ENCODE measurements around the gene PHLDB1. TPM values are rescaled to one million over a fixed set of nuclear protein-coding genes. Genes with fewer than 3 reads are reported as not detected.
"Not testable (repeated sequence)": the region's sequence is repeated elsewhere in the genome, so short reads cannot be mapped to it uniquely, and the experiment has no call there.

Gene PHLDB1
- total RNA-seq, 1 experiment from 2014 or later: 44.7 TPM

DNA sequence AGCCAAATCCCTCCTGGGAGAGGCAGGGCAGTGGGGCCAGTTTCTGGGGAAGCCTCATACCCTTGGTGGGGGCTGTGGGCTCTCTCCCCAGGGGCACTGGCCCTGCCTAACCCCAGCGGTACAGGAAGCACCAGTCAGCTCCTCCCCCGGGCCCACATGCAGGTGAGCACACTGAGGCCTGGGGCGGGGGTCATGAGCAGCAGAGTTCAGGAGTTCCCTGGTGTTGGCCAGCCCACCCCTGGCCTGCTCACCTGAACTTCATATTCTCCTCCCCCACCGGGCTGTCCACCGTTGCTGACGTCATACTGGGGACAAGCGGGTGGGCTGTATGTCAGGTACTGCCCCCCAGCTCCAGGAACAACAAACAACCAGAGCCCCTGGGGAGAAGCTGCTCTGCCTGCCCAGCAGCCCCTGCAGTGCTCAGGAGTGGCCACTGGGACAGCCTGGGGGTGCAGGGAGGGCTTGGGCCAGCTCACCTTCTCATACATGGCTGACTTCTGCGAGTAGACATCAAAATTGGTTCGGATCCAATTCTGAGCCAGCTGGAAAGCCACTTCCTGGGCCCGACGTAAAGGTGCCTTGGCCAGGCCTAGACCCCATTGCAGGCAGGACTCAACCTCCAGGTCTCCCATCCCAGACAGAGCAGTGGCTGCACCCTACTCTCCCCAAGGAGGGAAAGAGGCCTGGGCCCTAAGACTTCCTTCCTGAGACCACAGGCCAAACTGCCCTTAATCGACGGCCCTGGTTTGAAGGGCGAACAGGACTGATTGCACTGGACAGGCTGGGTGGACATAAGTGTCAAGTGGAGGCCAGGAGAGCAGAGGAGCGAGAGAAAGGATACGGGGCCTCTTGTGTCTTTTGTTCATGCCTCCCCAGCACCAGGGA lies 51.3 kb downstream of the PHLDB1 start:
- peak; percentile 28 for DNase-seq (ENCODE audit: low read depth)

DNA sequence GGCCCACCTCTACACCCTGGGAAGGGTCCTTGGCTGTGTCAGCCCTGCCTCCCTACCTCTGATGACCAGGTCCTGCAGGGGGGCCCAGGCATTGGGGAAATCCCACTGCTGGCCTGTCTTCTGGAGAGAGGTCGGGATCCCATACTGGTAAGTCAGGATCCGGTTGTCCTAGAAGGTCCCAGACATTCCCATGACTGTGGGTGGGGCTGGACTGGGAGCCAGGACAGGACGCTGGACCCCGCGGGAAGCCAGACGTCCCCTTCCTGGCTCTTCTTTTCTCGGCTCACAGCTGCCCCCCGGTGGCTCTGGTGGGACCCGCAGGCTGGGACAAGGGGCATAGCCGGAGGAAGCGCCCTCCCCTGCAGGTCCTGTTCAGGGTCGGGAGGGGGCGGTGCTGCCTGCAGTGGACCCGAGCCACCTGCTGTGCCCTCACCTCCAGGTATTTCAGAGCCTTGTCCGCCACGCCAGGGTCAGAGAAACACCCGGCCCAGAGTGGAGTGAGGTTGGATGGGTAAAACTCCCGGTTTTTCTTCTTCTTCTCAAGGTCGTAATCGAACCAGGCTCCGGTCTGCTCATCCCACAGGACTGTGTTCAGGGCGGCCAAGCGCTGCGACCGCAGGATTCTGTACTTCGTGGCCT lies 52.0 kb downstream of the PHLDB1 start:
- peak; percentile 88 for DNase-seq (ENCODE audit: low read depth)

DNA sequence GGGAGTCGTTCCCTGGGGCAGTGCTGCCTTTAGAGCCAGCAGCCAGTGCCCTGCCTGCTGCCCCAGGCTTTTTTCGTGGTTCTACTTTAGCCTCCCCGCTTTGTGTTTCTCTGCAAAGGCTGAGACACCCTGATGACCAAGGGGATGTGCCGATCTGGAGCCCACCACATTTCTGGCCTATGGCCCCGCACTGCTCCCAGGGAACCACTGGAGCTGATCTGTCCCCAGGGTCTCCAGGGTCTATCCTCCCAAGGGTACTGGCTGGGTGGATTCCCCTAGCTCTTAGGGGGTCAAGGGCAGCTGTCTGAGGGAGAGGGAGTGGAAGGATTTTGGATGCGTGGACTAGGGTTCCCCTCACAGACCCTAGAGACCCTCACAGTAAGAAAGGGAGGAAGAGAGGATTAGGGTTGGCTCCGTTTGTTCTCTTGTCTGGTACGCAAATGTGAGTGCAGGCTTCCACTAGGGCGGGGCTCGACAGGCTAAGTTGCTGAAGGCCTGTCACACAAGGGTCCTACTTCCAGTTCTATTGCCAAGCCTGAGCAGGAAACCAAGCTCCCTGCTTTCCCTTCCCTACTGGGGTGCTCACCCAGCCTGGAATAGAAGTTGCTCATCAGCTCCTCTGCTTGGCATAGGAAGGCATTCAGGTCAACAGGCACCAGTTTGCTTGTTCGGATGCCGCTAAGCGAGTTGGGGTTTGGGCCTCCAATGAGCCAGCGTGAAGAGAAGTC lies 52.7 kb downstream of the PHLDB1 start:
- no peak for DNase-seq (ENCODE audit: low read depth)

DNA sequence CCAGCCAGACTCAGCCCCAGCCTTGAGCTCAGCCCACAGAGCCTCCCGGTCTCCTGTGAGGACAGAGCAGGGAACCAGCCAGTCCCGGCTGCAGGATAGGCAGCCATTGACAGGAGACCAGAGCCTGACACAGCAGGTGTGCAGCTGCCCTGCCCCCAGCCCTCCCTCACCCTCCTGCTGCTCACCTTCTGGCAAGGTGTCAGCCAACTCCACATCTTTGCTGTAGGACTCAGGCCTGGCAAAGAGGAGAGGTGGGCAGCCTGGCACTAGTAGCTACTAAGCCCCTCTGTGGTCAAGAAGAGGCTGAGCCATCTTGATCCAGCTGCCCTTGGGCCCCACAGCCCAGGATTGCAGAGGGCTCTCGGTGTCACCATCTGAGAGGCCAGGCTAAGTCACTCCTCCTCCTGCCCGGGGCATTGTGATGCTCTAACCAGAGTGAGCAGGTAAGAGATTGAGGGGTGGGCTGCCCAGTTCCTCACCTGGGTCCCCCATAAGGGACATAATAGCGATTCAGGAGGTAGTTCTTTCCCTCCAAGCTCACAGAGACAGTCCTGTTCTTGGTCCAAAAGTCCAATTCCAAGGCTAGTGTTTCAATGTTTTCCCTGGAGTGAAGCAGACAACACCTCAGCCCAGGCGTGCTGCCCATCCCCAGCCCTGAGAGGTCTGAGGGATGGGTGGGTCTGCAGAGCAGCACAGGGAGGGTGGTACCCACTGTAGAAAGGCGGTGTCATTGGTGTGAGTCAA lies 53.4 kb downstream of the PHLDB1 start:
- no peak for DNase-seq (ENCODE audit: low read depth)

DNA sequence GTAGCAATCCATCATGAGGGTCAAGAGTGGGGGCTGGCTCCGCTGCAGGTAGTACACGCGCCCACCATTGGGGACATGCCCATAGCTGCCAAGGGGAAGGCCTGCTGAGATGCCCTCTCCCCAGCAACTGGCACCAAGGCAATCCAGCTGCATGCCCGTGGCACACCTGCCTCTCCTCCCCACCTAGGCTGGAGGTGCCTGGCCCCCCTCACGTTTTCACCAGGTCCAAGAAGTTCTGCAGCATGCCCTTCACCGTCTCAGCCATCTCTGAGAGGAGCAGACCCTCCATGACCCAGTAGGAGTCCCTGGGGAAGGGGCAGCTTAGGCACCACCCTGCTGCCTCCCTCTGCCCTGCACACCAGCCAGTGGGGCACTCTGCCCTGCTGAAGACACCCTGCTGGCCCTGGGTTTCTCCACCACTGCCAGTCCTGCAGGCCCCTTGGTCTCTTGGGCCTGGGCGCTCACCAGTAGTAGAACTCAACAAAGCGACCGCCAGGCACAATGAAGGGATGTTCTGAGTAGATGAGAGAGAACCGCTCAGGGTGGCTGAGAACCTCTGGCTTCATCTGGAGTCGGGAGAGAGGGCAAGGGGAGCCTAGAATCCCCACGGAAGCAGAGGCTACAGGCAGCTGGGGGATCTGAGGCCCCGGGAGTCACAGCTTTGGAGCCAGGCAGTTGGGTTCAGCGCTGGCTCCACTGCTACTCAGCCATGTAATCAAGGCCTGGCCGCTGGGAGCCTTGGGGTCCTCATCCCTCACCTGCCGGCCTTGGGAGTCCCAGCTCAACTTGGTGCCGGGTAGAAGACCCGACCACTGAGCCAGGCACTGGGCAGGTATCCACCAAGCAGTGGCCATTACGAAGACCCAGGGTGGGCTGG lies 54.2 kb downstream of the PHLDB1 start:
- no peak for DNase-seq (ENCODE audit: low read depth)

DNA sequence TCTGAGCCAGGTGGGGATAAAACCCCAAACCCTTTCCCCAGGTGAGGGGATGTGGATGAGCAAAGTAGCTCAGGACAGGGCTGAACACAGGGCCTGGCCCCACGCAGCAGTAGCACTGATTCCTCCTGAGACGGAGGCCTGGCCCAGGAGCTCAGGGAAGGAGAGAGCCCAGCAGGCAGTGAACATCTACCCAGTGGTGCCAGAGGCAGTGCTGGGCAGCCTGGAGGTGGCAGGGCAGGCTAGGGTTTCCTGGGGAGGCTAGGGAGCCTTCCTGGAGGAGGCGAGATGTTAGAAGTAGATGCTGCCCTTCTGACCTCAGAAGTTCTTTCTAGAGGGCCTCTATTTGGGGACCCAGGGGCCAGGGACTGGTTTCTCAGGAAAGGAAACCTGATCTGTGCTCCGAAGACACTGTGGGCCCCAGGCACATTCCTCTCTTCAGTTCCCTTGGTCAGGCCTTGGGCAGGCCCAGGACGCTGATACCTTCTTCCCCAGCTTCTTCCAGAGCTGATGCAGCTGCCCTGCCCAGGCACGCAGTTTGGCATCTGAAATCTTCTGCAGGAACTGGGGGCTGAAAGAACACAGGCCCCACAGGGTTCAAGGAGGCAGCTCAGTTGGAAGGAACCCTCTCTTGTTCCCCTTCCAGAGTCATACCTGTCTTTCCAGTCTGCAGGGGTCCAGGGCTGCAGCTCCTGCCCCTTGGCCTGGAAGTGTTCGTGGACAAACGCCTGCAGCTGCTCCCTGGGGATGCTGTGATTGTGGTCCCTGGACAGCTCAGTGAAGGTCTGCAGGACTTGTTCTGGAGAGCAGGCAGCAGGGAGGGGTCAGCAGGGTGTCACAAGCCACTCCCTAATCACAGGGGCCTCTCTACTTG lies 55.2 kb downstream of the PHLDB1 start:
- no peak for DNase-seq (ENCODE audit: low read depth)

DNA sequence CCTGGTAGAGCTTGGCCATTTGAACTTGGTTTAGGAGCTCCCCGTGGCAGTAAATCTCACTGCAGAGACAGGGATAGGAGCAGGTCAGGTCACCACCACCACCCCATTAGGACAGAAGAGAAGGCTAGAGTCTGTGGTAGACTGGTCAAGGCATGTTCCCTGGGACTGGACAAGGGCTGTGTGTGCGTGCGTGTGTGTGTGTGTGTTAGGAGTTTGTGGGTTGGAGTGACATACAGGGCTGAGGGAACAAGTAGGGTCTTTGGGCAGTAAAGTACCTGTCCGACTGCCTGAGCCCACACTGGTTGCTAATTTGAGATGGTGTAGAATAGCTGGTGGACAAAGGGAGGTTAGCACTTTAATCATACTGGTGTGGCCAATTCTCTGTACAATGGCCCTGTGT lies 56.0 kb downstream of the PHLDB1 start:
- DNase-seq (ENCODE audit: low read depth): no peak

DNA sequence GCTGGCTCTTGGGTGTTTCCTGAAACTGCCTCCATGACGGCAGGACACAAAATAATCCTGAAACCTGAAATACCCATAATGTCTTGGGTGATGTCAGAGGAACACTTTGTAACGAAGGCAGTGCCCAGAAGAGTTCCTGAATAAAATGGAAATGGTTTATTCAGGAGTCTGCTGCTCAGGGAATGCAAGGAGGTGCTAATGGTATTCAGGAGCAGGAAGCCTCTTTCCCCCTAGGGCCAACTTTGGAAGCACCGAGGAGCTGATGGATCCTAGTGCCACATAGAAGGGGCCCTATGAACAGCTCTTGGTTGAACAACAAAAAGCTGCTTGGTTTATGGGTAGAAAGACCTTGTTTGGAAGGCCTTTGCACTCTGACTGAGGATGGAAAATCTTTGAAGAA lies 56.5 kb downstream of the PHLDB1 start:
- DNase-seq (ENCODE audit: low read depth): no peak

DNA sequence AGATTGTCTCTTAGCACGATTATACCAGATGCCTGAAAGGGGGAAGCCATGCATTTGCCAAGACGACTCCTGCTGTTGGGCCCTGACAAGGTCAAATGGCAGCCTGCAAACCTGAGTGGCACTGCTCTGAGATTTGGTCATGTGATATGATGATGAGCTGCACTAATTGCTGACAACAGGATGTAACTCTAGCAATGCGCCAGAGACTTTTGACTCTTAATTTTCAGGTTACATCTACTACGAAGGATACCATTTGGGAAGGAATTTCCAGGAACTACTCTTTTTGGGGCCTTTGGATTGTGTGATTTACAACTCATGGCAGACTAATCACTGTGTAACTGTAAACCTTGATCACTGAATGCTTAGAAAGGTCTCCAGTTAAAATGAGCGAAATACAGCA lies 59.0 kb downstream of the PHLDB1 start:
- DNase-seq (ENCODE audit: low read depth): no peak

DNA sequence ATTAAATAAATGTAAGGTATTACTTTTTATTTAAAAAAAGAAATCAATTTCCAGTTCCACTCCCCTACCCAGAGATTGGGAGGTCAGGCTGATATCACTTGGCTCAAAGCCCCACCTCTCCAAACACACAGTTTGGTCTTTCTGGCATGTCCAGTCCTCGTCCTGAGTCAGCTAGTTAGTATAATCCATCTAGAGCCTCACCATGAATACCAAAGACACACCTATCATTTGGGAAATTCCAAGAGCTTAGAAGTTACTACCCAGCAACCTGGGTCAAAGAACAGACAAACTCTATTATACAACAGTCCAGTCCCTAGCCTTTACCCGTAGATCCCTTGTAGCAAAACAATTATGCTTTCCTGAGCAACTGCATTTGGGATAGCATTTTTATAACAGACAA lies 62.6 kb downstream of the PHLDB1 start:
- DNase-seq (ENCODE audit: low read depth): no peak

DNA sequence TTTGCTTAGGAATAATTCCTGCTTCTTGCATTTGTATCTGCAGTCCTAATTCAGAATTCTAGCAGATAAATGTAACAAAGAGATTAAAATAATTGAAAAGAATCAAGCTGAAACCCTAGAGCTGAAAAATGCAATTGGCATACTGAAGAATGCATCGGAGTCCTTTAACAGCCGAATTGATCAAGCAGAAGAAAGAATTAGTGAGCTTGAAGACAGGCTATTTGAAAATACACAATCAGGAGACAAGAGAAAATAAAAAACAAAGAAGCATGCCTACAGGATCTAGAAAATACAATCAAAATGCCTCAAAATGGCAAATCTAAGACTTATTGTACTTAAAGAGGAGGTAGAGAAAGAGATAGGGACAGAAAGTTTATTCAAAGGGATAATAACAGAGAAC lies 63.8 kb downstream of the PHLDB1 start:
- DNase-seq (ENCODE audit: low read depth): no peak

DNA sequence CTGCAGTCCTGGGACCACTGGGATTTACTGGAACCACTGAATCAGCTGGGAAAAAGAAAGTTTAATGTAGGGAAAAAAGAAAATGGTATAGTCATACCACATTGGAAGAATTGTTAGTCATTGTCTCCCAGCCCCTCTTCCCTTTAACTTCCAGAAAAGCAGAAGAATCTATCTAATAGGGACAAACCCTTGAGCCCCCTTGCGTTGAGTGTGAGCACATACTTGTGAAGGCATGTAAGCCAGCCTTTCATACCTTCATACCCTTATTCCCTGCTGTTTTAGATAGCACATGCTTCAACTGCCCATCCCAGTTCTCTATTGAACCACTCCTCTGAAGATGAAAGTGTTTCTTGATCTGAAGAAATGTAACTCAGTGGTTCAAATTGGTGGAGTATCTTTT lies 65.4 kb downstream of the PHLDB1 start:
- no peak for DNase-seq (ENCODE audit: low read depth)

DNA sequence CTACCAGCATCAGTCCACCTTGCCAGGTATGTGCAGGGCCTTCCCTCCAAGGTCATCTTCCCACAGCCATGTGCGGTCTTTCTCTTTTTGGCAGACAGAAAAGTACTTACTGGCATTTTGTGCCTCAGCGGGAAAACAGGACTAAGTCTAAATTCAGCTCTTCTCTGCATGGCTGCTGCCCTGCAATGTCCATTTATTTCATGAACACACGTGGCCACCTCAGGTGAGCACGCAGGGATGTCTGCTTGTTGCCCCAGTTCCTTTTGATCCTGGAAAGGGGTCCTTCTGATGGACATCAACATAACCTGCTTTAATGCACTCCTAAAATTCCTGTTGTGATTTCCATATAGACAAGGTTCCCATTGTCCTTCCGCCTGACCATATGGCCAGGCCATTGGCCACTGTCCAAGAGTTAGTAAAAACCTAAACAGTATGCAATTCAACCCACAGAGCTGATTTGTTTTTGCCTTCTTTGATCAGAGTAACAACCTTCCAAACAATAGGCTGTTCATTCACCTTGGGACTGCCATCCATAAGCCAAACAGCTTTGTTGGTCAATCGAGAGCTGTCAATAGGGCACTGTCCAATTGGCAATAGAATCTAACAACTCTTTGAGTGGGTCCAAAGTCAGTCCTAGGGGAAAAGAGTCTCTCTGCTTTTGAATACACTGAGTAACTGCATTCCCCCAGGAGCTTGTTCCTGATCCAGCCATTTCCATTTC lies 66.1 kb downstream of the PHLDB1 start:
- no peak for DNase-seq (ENCODE audit: low read depth)

DNA sequence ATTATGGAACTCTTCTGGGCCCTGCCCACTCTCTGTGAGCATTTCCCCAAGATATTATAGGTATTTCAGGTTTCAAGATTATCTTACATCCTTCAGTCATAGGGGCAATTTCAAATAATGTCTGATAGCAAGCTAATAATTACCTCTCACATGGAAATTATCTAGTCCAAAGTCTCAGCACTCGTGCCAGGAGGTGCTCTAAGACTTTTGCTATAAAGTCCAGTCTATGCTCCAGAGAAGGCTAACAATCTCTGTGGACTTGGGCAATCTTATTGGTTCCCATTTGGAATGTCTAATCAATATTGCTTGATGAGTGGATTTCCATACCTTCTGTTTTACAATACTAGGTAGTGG lies 66.6 kb downstream of the PHLDB1 start:
- DNase-seq (ENCODE audit: low read depth): no peak

DNA sequence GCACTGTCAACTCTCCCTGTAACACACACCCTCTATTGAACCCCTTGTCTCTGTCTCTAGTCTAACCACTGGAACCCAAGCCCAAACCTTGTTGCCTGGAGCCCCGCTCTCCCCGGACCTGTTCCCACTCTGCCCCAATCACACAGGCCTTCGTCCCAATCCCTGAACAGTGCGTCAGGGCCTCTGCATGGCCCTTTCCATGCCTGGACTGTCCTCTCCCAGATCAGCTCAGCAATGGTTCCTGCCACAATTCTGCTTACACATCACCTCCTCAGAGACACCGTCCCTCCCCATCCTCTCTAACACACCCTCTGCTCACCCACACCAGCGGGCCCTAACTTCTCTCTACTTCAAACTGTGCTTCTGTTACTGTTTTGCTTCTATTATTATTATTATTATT lies 70.6 kb downstream of the PHLDB1 start:
- no peak for DNase-seq (ENCODE audit: low read depth)

DNA sequence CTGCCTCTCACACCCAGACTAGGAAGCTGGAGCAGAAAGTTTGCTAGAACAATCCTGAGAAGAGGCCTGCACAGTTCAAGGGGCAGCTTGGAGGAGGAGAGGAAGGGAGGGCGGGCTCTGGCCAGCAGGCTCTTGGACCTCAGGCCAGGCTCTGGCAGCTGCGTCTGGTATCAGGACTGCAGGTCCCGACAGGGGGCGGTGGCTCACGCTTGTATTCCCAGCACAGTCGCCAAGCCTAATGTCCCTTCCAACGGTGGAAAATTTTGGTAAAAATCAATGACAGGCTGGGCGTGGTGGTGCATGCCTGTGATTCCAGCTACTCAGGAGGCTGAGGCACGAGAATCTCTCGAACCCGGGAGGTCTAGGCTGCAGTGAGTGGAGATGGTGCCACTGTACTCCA lies 71.5 kb downstream of the PHLDB1 start:
- not testable (repeated sequence) for DNase-seq (ENCODE audit: low read depth)

DNA sequence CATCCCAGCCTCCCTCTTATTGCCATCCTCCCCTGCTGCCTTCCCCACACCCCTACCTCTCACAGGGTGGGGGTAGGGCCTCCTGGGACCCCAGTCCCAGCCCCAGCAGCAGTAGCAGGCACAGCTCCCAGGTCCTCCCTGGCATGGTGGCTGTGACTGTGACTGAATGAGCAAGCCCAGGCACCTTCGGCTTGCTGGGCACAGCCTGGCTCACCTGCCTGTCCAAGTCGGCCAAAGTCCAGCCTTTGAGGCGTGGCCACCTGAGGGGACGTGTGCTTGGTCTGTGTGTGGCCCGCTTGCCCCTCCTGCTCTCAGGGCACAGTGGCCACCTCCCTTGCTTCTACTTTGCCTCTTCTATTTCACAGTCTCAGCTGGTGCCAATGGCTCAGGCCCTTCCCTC lies 72.1 kb downstream of the PHLDB1 start, which contains the start of gene TREH:
TREH (minus strand) TSS at position 168 of the 400 bp plus-strand sequence; CDS start at position 145, 23 bp downstream.
- DNase-seq (ENCODE audit: low read depth): no peak

DNA sequence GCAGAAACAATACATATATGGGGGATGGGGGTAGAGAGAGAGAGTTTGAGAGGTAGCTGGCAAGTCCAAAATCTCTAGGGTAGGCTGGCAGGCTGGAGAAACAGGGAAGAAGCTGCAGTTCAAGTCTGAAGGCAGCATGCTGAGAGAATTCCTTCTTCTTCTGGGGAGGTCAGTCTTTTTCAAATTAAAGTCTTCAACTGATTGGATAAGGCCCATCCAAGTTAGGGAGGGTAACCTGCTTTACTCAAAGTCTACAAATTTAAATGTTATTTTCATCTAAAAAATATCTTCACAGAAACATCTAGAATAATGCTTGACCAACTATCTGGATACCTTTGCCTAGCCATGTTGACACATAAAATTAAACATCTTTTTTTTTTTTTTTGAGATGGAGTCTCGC lies 75.0 kb downstream of the PHLDB1 start:
- DNase-seq (ENCODE audit: low read depth): no peak

DNA sequence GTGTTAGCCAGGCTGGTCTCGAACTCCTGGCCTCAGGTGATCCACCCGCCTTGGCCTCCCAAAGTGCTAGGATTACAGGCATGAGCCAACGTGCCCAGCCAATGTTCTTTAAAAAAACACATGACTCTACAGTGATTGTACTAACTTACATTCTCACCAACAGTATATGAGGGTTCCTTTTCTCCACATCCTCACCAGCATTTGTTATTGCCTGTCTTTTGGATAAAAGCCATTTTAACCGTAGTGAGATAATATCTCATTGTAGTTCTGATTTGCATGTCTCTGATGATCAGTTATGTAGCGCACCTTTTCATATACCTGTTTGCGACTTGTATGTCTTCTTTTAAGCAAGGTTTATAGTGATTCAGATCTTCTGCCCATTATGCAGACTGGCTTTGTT lies 75.5 kb downstream of the PHLDB1 start:
- not testable (repeated sequence) for DNase-seq (ENCODE audit: low read depth)

All from Daoy (cell line).